Mesendoderm (in vitro differentiated cells): ENCODE data around the gene SCN8A.
"Not testable (repeated sequence)": the region's sequence is repeated elsewhere in the genome, so short reads cannot be mapped to it uniquely, and the experiment has no call there.

ENCODE experiments used
- DNase-seq: peaks from one replicate; pipeline ENCODE4 v3.0.0; 2013
- H2AK5ac ChIP-seq: 2 replicates; pipeline ENCODE4 v1.6.1; 2013; ENCODE audit warnings: low read length, inconsistent platforms
- H2BK120ac ChIP-seq: 2 replicates; pipeline ENCODE4 v1.6.1; 2013; ENCODE audit warnings: low read depth, mild to moderate bottlenecking, low read length, moderate library complexity, mixed read lengths
- H2BK15ac ChIP-seq: replicated peaks from 2 replicates; pipeline ENCODE4 v1.6.1; 2013; ENCODE audit warnings: low read depth, mild to moderate bottlenecking, moderate library complexity
- H2BK5ac ChIP-seq: 2 replicates; pipeline ENCODE4 v1.6.1; 2013; ENCODE audit warnings: low read length, inconsistent platforms
- H3K18ac ChIP-seq: 2 replicates; pipeline ENCODE4 v1.6.1; 2013; ENCODE audit warnings: mild to moderate bottlenecking, low read length, mixed read lengths
- H3K23ac ChIP-seq: one replicate; pipeline ENCODE4 v1.6.1; 2013; ENCODE audit warnings: low read length
- H3K27ac ChIP-seq: 2 replicates; pipeline ENCODE4 v1.5.1; 2013; ENCODE audit warnings: low read depth, mild to moderate bottlenecking, inconsistent platforms, low read length, moderate library complexity
- H3K27me3 ChIP-seq: 2 replicates; pipeline ENCODE4 v1.6.1; 2013; ENCODE audit warnings: low read length, control low read depth, mild to moderate bottlenecking, inconsistent platforms; ENCODE audit not compliant: insufficient read depth, poor library complexity
- H3K36me3 ChIP-seq: 2 replicates; pipeline ENCODE4 v1.6.1; 2013; ENCODE audit warnings: low read length, inconsistent platforms; ENCODE audit not compliant: control insufficient read depth, insufficient read depth
- H3K4ac ChIP-seq: one replicate; pipeline ENCODE4 v1.6.1; 2013; ENCODE audit warnings: low read depth, mild to moderate bottlenecking, low read length, moderate library complexity
- H3K4me1 ChIP-seq: 2 replicates; pipeline ENCODE4 v1.6.1; 2013; ENCODE audit warnings: low read depth, low read length, inconsistent platforms; ENCODE audit not compliant: control insufficient read depth
- H3K4me2 ChIP-seq: 2 replicates; pipeline ENCODE4 v1.6.1; 2013; ENCODE audit warnings: low read length
- H3K4me3 ChIP-seq: 2 replicates; pipeline ENCODE4 v1.5.1; 2013; ENCODE audit warnings: mild to moderate bottlenecking, low read length
- H3K56ac ChIP-seq: one replicate; pipeline ENCODE4 v1.6.1; 2013; ENCODE audit warnings: low read length
- H3K79me1 ChIP-seq: 2 replicates; pipeline ENCODE4 v1.6.1; 2013; ENCODE audit warnings: low read length, inconsistent platforms
- H3K79me2 ChIP-seq: 2 replicates; pipeline ENCODE4 v1.6.1; 2013; ENCODE audit warnings: mild to moderate bottlenecking, low read length; ENCODE audit not compliant: control insufficient read depth, insufficient read depth
- H3K9ac ChIP-seq: 2 replicates; pipeline ENCODE4 v1.6.1; 2013; ENCODE audit warnings: low read length, inconsistent platforms
- H4K5ac ChIP-seq: one replicate; pipeline ENCODE4 v1.6.1; 2013; ENCODE audit warnings: low read length
- H4K8ac ChIP-seq: one replicate; pipeline ENCODE4 v1.6.1; 2013; ENCODE audit warnings: low read depth, mild to moderate bottlenecking, control low read depth, low read length, moderate library complexity
- WGBS: extraction: QIAGEN DNeasy Blood & Tissue Kit; methylation state at CpG from one replicate; pipeline ENCODE4 v1.1.7; 2013; ENCODE audit warnings: low lambda C conversion rate, missing lambda C conversion rate; ENCODE audit not compliant: insufficient coverage; ENCODE audit errors: extremely low coverage; 5-methylcytosine and 5-hydroxymethylcytosine counted together

The SCN8A gene

GRCh38 chr12:51605896-51606295 is 14.9 kb downstream of the SCN8A start:
- no CpG with 5 or more reads among the region's 1 CpG for WGBS
- H3K36me3 ChIP-seq: not testable (repeated sequence)

GRCh38 chr12:51607197-51607596 is 16.2 kb downstream of the SCN8A start:
- H3K79me2 ChIP-seq, H3K4me2 ChIP-seq, H3K27ac ChIP-seq, H2BK5ac ChIP-seq, H2AK5ac ChIP-seq, H3K27me3 ChIP-seq, H3K4me3 ChIP-seq, H2BK15ac ChIP-seq, H3K4ac ChIP-seq, DNase-seq, H3K79me1 ChIP-seq, H3K56ac ChIP-seq, H3K4me1 ChIP-seq, H3K18ac ChIP-seq, H3K23ac ChIP-seq, H4K8ac ChIP-seq, H4K5ac ChIP-seq, H3K9ac ChIP-seq, H3K36me3 ChIP-seq, H2BK120ac ChIP-seq: not testable (repeated sequence)
- no CpG with 5 or more reads among the region's 2 CpGs for WGBS

More at GRCh38 chr12:51605896-51606295, 14.9 kb downstream of the SCN8A start:
- H3K4me1 ChIP-seq, H2BK120ac ChIP-seq, H3K9ac ChIP-seq, H4K5ac ChIP-seq, H4K8ac ChIP-seq, H3K56ac ChIP-seq, H3K27ac ChIP-seq, H3K18ac ChIP-seq, H3K79me1 ChIP-seq, H2AK5ac ChIP-seq, H3K79me2 ChIP-seq, H2BK15ac ChIP-seq, H2BK5ac ChIP-seq, H3K27me3 ChIP-seq, H3K4me2 ChIP-seq, H3K23ac ChIP-seq, H3K4ac ChIP-seq, H3K4me3 ChIP-seq, DNase-seq: not testable (repeated sequence)

GRCh38 chr12:51620448-51620847 is 29.4 kb downstream of the SCN8A start:
- no peak overlapping the region for H3K9ac ChIP-seq
- no peak overlapping the region for H3K18ac ChIP-seq
- no peaks in the 10 kb centered on the region for H3K27me3 ChIP-seq
- H3K79me2 ChIP-seq: no peaks in the 10 kb centered on the region
- H4K5ac ChIP-seq: no peak overlapping the region
- no peak overlapping the region for H2BK15ac ChIP-seq
- no peak overlapping the region for H3K4me3 ChIP-seq
- no peak overlapping the region for H4K8ac ChIP-seq
- no peak overlapping the region for H2BK120ac ChIP-seq
- H3K4ac ChIP-seq: no peak overlapping the region
- no peak for DNase-seq
- no peak overlapping the region for H3K23ac ChIP-seq
- no peaks in the 10 kb centered on the region for H3K79me1 ChIP-seq
- no peaks in the 10 kb centered on the region for H3K4me1 ChIP-seq
- no CpG with 5 or more reads among the region's 4 CpGs for WGBS
- no peak overlapping the region for H2BK5ac ChIP-seq
- H3K56ac ChIP-seq: no peak overlapping the region
- no peak overlapping the region for H3K27ac ChIP-seq
- no peak overlapping the region for H2AK5ac ChIP-seq
- no peaks in the 10 kb centered on the region for H3K36me3 ChIP-seq
- no peak overlapping the region for H3K4me2 ChIP-seq

GRCh38 chr12:51621156-51621922 is 30.3 kb downstream of the SCN8A start:
- H3K36me3 ChIP-seq: no peaks in the 10 kb centered on the region
- H4K8ac ChIP-seq: no peak overlapping the region
- H3K23ac ChIP-seq: no peak overlapping the region
- H3K9ac ChIP-seq: no peak overlapping the region
- H3K79me1 ChIP-seq: no peaks in the 10 kb centered on the region
- no peak overlapping the region for H3K4ac ChIP-seq
- no peak overlapping the region for H3K56ac ChIP-seq
- peaks cover 2% of the 10 kb centered on the region for H3K79me2 ChIP-seq
- DNase-seq: no peak
- no peak overlapping the region for H3K18ac ChIP-seq
- no peak overlapping the region for H2AK5ac ChIP-seq
- no peak overlapping the region for H2BK5ac ChIP-seq
- no peak overlapping the region for H4K5ac ChIP-seq
- H2BK120ac ChIP-seq: no peak overlapping the region
- H3K4me2 ChIP-seq: no peak overlapping the region
- H3K4me3 ChIP-seq: no peak overlapping the region
- H3K27ac ChIP-seq: no peak overlapping the region
- H3K4me1 ChIP-seq: no peaks in the 10 kb centered on the region
- H3K27me3 ChIP-seq: no peaks in the 10 kb centered on the region
- no CpG with 5 or more reads among the region's 7 CpGs for WGBS
- H2BK15ac ChIP-seq: no peak overlapping the region

GRCh38 chr12:51622564-51622963 is 31.5 kb downstream of the SCN8A start:
- no peak overlapping the region for H2BK5ac ChIP-seq
- H3K27me3 ChIP-seq: no peaks in the 10 kb centered on the region
- H3K79me1 ChIP-seq: no peaks in the 10 kb centered on the region
- peak overlapping the region; percentile 76 for H4K8ac ChIP-seq
- H3K23ac ChIP-seq: no peak overlapping the region
- H3K9ac ChIP-seq: no peak overlapping the region
- no peak overlapping the region for H3K56ac ChIP-seq
- H3K79me2 ChIP-seq: peaks cover 2% of the 10 kb centered on the region
- peak; percentile 39 for DNase-seq
- WGBS: no CpG with 5 or more reads among the region's 1 CpG
- H3K4me1 ChIP-seq: no peaks in the 10 kb centered on the region
- H2BK15ac ChIP-seq: no peak overlapping the region
- H2BK120ac ChIP-seq: no peak overlapping the region
- no peak overlapping the region for H3K27ac ChIP-seq
- H2AK5ac ChIP-seq: no peak overlapping the region
- H4K5ac ChIP-seq: no peak overlapping the region
- H3K4ac ChIP-seq: no peak overlapping the region
- no peak overlapping the region for H3K18ac ChIP-seq
- no peaks in the 10 kb centered on the region for H3K36me3 ChIP-seq
- no peak overlapping the region for H3K4me2 ChIP-seq
- no peak overlapping the region for H3K4me3 ChIP-seq

GRCh38 chr12:51625370-51625769 is 34.3 kb downstream of the SCN8A start:
- H3K27me3 ChIP-seq: no peaks in the 10 kb centered on the region
- H2AK5ac ChIP-seq: no peak overlapping the region
- no peak overlapping the region for H3K4ac ChIP-seq
- no peak overlapping the region for H3K23ac ChIP-seq
- H2BK15ac ChIP-seq: no peak overlapping the region
- peaks cover 2% of the 10 kb centered on the region for H3K79me1 ChIP-seq
- no peak overlapping the region for H3K4me3 ChIP-seq
- no peak overlapping the region for H2BK120ac ChIP-seq
- H3K4me2 ChIP-seq: no peak overlapping the region
- no peak overlapping the region for H2BK5ac ChIP-seq
- peaks cover 2% of the 10 kb centered on the region for H3K79me2 ChIP-seq
- whole genome bisulfite sequencing: no CpG with 5 or more reads among the region's 4 CpGs
- no peak overlapping the region for H4K5ac ChIP-seq
- H3K18ac ChIP-seq: no peak overlapping the region
- H4K8ac ChIP-seq: no peak overlapping the region
- H3K56ac ChIP-seq: no peak overlapping the region
- no peak for DNase-seq
- no peak overlapping the region for H3K9ac ChIP-seq
- H3K36me3 ChIP-seq: no peaks in the 10 kb centered on the region
- no peaks in the 10 kb centered on the region for H3K4me1 ChIP-seq
- H3K27ac ChIP-seq: no peak overlapping the region
